NCI-H748 (cell line): ENCODE data around the gene SPRYD4.

Source experiments
- DNase-seq: peaks from one replicate; lab custom pipeline; 2025; ENCODE audit not compliant: unreplicated experiment; lab: John Stamatoyannopoulos, UW

SPRYD4 gene

GRCh38 chr12:56520506-56520905, 52.1 kb downstream of the SPRYD4 start:
- no peak for DNase-seq

DNA sequence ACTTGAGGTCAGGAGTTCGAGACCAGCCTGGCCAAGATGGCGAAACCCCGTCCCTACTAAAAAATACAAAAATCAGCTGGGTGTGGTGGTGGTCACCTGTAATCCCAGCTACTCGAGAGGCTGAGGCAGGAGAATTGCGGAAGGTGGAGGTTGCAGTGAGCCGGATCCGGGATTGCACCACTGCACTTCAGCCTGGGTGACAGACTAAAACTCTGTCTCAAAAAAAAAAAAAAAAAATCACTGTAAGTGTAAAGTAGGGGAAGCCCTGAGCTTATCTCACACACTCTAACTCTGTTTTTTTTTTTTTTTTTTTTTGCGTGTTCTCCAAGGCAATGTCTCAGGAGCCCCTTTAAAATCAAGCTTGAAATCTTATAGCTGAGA, 52.8 kb downstream of the SPRYD4 start:
- DNase-seq: no peak

- DNase-seq: peak; percentile 44
Measured at GRCh38 chr12:56521590-56522371, 53.4 kb downstream of the SPRYD4 start, which contains the start of gene RBMS2. Gene RBMS2, plus strand, starts transcription at chr12:56521820. Its CDS starts 204 bp downstream, at chr12:56522024.

- DNase-seq: no peak
Measured at GRCh38 chr12:56522411-56523193, 54.2 kb downstream of the SPRYD4 start.

DNA sequence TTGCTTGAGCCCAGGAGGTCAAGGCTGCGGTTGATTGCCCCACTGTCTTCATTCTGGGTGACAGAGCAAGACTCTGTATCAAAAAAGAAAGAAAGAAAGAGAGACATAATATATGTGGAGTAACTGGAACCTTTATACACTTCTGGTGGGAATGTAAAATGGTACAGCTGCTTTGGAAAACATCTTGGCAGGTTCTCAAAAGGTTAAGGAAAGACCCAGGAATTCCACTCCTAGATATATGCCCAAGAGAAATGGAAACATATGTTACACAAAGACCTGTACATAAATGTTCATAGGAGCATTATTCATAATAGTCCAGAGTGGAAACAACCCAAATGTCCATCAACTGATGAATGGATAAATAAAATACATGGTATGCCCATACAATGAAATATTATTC, 60.5 kb downstream of the SPRYD4 start:
- no peak for DNase-seq
